HEK293T (cell line): ENCODE measurements around the gene TPSAB1.

Source experiments
- ARNT ChIP-seq: fragments of 450-650 bp; IDR thresholded peaks from 2 replicates; pipeline ENCODE4 v1.6.1; 2017; ENCODE audit warnings: mild to moderate bottlenecking
- BHLHE40 ChIP-seq: fragments of 450-650 bp; IDR thresholded peaks from 2 replicates; pipeline ENCODE4 v1.6.1; 2016; ENCODE audit warnings: mild to moderate bottlenecking, moderate library complexity, borderline replicate concordance
- TARDBP ChIP-seq: fragments of 450-650 bp; IDR thresholded peaks from 2 replicates; pipeline ENCODE4 v1.6.1; 2016

- TF ChIP-seq TARDBP (no peak), ARNT (no peak), BHLHE40 (no peak)
Observed at GRCh38 chr16:1261131-1261892, 20.8 kb downstream of the TPSAB1 start.
